NCI-H774 (cell line): Measurements from ENCODE around the gene RMDN3.

Source experiments
- DNase-seq: peaks from one replicate; lab custom pipeline; 2025; lab: John Stamatoyannopoulos, UW

The RMDN3 gene

DNA sequence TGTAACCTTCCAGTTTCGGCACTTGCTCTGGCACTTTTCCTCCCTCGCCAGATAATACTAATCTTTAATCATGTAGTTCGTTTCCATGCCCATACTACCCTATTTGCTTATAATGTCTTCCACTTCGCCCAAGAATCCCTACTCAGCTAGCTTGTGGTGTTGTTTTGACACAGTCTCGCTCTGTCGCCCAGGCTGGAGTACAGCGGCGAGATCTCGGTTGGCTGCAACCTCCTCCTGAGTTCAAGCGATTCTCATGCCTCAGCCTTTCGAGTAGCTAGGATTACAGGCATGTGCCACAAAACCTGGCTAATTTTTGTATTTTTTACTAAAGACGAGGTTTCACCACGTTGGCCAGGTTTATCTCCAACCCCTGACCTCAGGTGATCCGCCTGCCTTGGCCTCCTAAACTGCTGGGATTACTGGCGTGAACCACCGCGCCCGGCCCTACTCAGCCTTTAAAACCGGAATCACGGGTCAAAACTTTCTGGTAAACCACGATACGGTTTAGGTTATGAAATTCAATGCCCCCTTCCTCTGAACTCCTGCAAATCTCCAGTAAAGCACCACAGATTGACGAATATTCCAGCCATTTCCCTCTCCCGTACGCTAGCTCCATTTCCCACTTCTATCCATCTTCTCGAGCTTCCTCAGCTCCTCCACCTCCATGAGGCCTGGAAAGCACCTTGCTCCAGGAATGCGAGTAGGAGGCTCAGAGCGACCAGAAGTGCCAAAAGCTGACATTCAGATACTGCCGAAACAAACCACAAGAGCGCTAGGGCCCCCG lies 61.0 kb downstream of the RMDN3 start:
- DNase-seq = no peak

GRCh38 chr15:40691737-40692136 lies 63.3 kb downstream of the RMDN3 start:
- no peak for DNase-seq

DNA sequence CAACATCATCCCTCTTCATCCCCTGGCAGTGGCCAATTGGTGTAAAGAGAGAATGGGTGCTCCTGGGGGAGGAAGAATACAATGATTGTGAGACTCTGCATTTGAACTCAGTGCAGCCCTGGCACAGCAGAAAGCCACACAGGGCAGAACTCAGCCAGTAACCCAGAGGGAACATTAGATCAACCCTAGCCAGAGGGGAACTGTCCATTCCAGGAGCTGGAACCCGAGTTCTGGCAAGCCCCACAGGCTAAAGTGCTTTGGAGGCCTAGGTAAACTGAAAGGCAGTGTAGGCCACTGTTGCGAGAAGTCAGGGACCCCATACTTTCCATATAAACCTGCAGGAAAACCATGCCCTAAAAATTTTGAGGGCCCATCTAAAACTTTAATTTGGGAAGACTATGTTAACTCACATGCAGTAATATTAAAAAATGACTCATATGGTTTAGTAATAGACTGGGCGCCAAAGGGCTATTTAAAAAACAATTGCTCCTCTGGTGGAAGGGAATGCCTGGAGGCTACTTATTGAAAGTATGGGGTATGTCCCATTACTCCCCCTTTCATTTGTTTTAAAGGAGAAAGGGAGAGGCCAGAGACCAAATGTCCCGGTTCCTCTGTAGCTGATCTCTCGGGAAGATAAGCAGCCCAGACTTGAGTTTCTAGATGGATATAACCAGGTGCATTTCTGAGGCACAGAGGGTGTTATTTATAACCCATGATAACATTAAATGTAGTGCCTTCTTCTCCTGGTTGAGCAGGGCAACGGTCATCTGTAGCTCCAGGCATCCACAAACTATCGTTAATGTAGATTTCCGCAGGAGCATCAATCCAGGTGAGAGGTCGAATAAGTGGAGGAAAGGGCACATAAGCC lies 65.9 kb downstream of the RMDN3 start:
- DNase-seq = no peak
